Fibroblast of lung (primary cell): ENCODE measurements around the gene AGTR1.

Source experiments
- EZH2 ChIP-seq: IDR thresholded peaks from 2 replicates; pipeline ENCODE4 v1.5.1; 2012; ENCODE audit warnings: low read length, control low read depth, mild to moderate bottlenecking; ENCODE audit errors: missing control alignments
- TF ChIP-seq, protein P1 (sequence below), 2 donors: IDR thresholded peaks in 1 of 2; conservative IDR thresholded peaks in 1 of 2; 1 replicate in 1 of 2; 2 replicates in 1 of 2; pipeline ENCODE4 v1.5.1; 2011 to 2012; ENCODE audit warnings: low read length in 2 of 2, control low read depth in 1 of 2, inconsistent platforms in 1 of 2, low read depth in 1 of 2, mild to moderate bottlenecking in 1 of 2

DNA sequence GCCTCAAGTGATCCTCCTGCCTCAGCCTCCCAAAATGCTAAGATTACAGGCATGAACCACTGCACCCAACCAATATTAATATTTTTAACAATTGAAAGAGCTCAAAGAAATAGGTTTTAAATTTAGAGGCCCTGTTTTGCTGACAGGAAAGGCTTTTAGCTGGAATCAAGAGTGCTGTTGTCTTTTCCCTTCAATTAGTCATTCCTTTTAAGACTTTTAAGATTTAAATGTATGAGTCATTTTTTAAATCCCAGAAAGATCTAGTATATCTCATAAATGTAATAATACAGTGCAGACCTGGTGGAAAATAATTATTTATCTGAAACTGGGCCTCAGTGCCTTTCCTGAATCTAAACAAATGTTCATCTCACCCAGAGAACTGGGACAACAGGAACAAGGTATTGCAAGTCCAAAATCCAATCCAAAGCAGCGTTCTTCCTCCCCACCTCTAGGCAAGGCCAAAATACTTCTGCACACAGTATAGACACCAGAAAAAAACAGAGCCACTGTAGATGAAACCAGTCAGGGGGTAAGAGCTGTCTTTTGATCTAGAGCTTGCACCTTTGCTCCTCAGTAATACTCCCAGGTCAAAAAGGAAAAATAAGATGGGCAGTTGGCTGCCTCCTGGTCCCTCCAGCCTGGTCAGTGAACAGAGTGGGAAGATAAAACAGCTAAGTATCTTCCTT is 14.4 kb downstream of the AGTR1 start:
- TF ChIP-seq, protein P1, sequence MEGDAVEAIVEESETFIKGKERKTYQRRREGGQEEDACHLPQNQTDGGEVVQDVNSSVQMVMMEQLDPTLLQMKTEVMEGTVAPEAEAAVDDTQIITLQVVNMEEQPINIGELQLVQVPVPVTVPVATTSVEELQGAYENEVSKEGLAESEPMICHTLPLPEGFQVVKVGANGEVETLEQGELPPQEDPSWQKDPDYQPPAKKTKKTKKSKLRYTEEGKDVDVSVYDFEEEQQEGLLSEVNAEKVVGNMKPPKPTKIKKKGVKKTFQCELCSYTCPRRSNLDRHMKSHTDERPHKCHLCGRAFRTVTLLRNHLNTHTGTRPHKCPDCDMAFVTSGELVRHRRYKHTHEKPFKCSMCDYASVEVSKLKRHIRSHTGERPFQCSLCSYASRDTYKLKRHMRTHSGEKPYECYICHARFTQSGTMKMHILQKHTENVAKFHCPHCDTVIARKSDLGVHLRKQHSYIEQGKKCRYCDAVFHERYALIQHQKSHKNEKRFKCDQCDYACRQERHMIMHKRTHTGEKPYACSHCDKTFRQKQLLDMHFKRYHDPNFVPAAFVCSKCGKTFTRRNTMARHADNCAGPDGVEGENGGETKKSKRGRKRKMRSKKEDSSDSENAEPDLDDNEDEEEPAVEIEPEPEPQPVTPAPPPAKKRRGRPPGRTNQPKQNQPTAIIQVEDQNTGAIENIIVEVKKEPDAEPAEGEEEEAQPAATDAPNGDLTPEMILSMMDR (conservative IDR thresholded peaks at IDR 0.05 in 1 of 2, IDR thresholded peaks at IDR 0.05 in 1 of 2; ENCODE audit: low read depth in 1 of 2, low read length in 2 of 2) = no peak
- TF ChIP-seq EZH2 = no peak
